ENCODE data around the gene APLP2.

The APLP2 gene

DNA sequence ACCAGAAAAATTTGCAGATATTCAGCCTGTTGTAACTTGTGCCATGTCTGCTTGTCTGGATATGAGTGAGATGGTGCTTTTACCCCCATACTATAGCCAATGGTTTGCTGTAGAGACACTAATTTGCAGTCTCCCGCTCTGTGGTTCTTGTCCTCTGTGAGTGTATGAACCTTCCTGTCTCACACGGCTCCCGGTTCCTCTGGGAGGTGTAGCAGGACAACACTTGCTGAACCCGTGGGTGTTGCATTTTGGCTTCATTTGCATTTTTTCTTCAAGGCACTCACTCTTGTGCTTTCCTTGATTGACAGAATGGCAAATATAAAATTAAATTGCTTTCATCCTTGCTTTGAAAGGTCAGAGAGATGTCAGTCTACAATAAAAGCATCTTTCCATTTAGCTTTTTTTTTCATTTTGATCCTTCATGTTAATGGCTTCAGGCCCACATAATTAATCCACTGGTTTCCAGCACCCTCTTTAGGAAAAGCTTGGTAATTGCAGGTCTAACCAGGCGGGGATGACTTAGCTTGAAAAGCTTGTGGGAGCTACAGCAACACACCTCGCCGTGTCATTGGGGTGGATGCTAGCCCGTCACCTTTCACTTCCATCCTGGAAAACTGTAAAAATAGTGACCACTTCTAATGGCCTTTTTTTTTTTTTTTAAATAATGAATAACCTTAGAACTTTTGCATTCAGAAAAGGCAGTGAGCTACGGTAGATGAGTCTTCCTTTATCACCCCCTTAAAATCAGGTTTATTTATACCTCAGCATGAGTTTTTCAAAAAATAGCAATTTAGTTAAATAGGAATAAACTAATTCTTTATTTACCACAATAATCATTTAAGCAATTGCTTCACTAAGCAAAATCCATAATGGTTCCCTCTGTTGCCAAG, 62.5 kb downstream of the APLP2 start:
- no peak overlapping the region for H3K4me2 ChIP-seq (ENCODE audit: low read depth, low read length, poor library complexity, severe bottlenecking)
- no peak overlapping the region for H3K4me3 ChIP-seq (ENCODE audit: insufficient read depth, low read length, poor library complexity, severe bottlenecking)
- H4K20me1 ChIP-seq (ENCODE audit: low read depth, low read length) = no peaks in the 10 kb centered on the region
- no peak overlapping the region for H2AFZ ChIP-seq (ENCODE audit: low read depth, low read length, severe bottlenecking)
- peaks cover 9% of the 10 kb centered on the region; the same call in 1 of the 2 replicates for H3F3A ChIP-seq (ENCODE audit: insufficient read depth)
- no peaks in the 10 kb centered on the region for H3K9me3 ChIP-seq (ENCODE audit: insufficient read depth, low read length)
- TF ChIP-seq EZH2phosphoT487 (conservative IDR thresholded peaks at IDR 0.05; ENCODE audit: low read length) (no peak), CTCF (IDR thresholded peaks at IDR 0.05; ENCODE audit: insufficient read depth, low read length, poor library complexity, severe bottlenecking) (peak; percentile 43)
- H3K79me2 ChIP-seq (ENCODE audit: insufficient read depth, low read length) = peaks cover 16% of the 10 kb centered on the region; the same call in 1 of the 2 replicates
- H3K9me2 ChIP-seq (replicated peaks; ENCODE audit: insufficient read depth, low read length) = no peaks in the 10 kb centered on the region
- H3K9ac ChIP-seq (ENCODE audit: low read length) = no peak overlapping the region
- H3K27ac ChIP-seq (ENCODE audit: low read depth, low read length) = peak overlapping the region; percentile 56
- H3K36me3 ChIP-seq (ENCODE audit: low read length) = peaks cover 9% of the 10 kb centered on the region; the same call in 1 of the 2 replicates
- H3K27me3 ChIP-seq (ENCODE audit: low read length) = no peaks in the 10 kb centered on the region

DNA sequence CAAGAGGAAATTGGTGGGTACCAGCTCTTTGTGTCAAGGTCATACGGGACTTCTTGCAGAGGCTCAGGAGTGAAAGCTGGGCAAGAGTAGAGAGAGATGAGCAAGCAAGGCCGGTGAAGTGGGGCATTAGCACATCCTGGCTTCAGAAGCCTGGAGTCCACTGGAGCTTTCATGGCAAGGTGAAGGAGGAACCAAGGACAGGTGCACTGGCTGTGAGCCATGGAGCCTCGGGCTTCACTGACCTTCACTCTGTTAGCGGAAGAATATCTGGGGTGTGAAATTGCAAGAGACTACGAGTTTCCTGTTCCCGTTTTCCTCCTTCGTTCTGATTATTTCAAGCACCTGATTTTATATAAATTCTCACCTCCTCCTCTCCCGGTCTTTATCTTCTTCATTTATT, 64.0 kb downstream of the APLP2 start:
- Histone ChIP-seq H3K27ac (ENCODE audit: low read depth, low read length) (no peak overlapping the region), H3K36me3 (ENCODE audit: low read length) (peaks cover 6% of the 10 kb centered on the region; the same call in 1 of the 2 replicates), H4K20me1 (ENCODE audit: low read depth, low read length) (no peaks in the 10 kb centered on the region), H3K9me3 (ENCODE audit: insufficient read depth, low read length) (no peaks in the 10 kb centered on the region), H3K79me2 (ENCODE audit: insufficient read depth, low read length) (peaks cover 16% of the 10 kb centered on the region; the same call in 1 of the 2 replicates), H3K4me3 (ENCODE audit: insufficient read depth, low read length, poor library complexity, severe bottlenecking) (no peak overlapping the region), H3K4me2 (ENCODE audit: low read depth, low read length, poor library complexity, severe bottlenecking) (no peak overlapping the region), H3F3A (ENCODE audit: insufficient read depth) (0 out of 2 replicates have a peak, but pooled peaks cover 4% of the 10 kb centered on the region), H2AFZ (ENCODE audit: low read depth, low read length, severe bottlenecking) (no peak overlapping the region), H3K27me3 (ENCODE audit: low read length) (no peaks in the 10 kb centered on the region), H3K9me2 (replicated peaks; ENCODE audit: insufficient read depth, low read length) (no peaks in the 10 kb centered on the region), H3K9ac (ENCODE audit: low read length) (no peak overlapping the region)
- TF ChIP-seq EZH2phosphoT487 (conservative IDR thresholded peaks at IDR 0.05; ENCODE audit: low read length) (no peak), CTCF (IDR thresholded peaks at IDR 0.05; ENCODE audit: insufficient read depth, low read length, poor library complexity, severe bottlenecking) (no peak)

DNA sequence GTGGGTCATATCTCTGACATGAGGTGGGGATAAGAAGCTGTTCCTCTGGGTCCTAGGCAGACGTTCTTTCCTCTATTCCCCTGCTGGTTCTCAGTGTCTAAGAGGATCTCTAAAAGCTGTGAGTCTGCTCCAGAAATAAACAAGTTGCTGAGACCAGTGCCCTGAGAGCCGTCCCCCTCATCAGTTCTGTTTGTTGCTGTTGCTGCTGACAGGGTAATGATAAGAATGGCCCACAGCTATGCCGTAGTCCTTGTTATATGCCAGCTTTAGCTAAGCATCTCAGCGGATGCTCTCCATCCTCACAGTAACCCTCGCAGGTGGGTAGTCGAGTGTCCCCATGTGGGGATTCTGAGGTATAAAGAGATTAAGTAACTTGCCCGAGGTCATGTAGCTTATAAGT, 66.4 kb downstream of the APLP2 start:
- H3K27ac ChIP-seq (ENCODE audit: low read depth, low read length) = no peak overlapping the region
- H3K9me2 ChIP-seq (replicated peaks; ENCODE audit: insufficient read depth, low read length) = no peaks in the 10 kb centered on the region
- no peaks in the 10 kb centered on the region for H3K27me3 ChIP-seq (ENCODE audit: low read length)
- H3K9me3 ChIP-seq (ENCODE audit: insufficient read depth, low read length) = no peaks in the 10 kb centered on the region
- H3K36me3 ChIP-seq (ENCODE audit: low read length) = peaks cover 3% of the 10 kb centered on the region; the same call in 1 of the 2 replicates
- H4K20me1 ChIP-seq (ENCODE audit: low read depth, low read length) = no peaks in the 10 kb centered on the region
- 0 out of 2 replicates have a peak, but pooled peaks cover 4% of the 10 kb centered on the region for H3F3A ChIP-seq (ENCODE audit: insufficient read depth)
- no peak overlapping the region for H2AFZ ChIP-seq (ENCODE audit: low read depth, low read length, severe bottlenecking)
- no peak overlapping the region for H3K4me2 ChIP-seq (ENCODE audit: low read depth, low read length, poor library complexity, severe bottlenecking)
- TF ChIP-seq CTCF (IDR thresholded peaks at IDR 0.05; ENCODE audit: insufficient read depth, low read length, poor library complexity, severe bottlenecking) = no peak
- no peak for TF ChIP-seq EZH2phosphoT487 (conservative IDR thresholded peaks at IDR 0.05; ENCODE audit: low read length)
- H3K9ac ChIP-seq (ENCODE audit: low read length) = no peak overlapping the region
- peaks cover 16% of the 10 kb centered on the region; the same call in 1 of the 2 replicates for H3K79me2 ChIP-seq (ENCODE audit: insufficient read depth, low read length)
- no peak overlapping the region for H3K4me3 ChIP-seq (ENCODE audit: insufficient read depth, low read length, poor library complexity, severe bottlenecking)
